ENCODE results near the gene CHMP2B.

- no peak for TF ChIP-seq SP1 (IDR thresholded peaks at IDR 0.05; ENCODE audit: low read depth)
- no peak for TF ChIP-seq POLR2A (IDR thresholded peaks at IDR 0.05; ENCODE audit: borderline replicate concordance, extremely low read depth, insufficient read depth, insufficient read length)
- no peak for TF ChIP-seq EGR1 (IDR thresholded peaks at IDR 0.05; ENCODE audit: low read depth)
- no peak for TF ChIP-seq POLR2AphosphoS5 (IDR thresholded peaks at IDR 0.05; ENCODE audit: low read depth, low read length)
- no peak for TF ChIP-seq SIN3A (IDR thresholded peaks at IDR 0.05; ENCODE audit: low read depth)
- TF ChIP-seq CTCF (IDR thresholded peaks at IDR 0.05 in 2 of 3, conservative IDR thresholded peaks at IDR 0.05 in 1 of 3; ENCODE audit: borderline replicate concordance in 1 of 3, insufficient read depth in 1 of 3, low read depth in 2 of 3, low read length in 2 of 3), result no peak
- TF ChIP-seq RAD21 (IDR thresholded peaks at IDR 0.05; ENCODE audit: low read depth), result no peak
- TF ChIP-seq EZH2 (IDR thresholded peaks at IDR 0.05), result no peak
- no peak for TF ChIP-seq TCF7L2 (IDR thresholded peaks at IDR 0.05; ENCODE audit: borderline replicate concordance, extremely low read depth, insufficient read depth, insufficient read length)
- TF ChIP-seq SRF (IDR thresholded peaks at IDR 0.05; ENCODE audit: low read depth), result no peak
- no peak for TF ChIP-seq EZH2phosphoT487 (IDR thresholded peaks at IDR 0.05; ENCODE audit: borderline replicate concordance)
- no peak for TF ChIP-seq YY1 (IDR thresholded peaks at IDR 0.05; ENCODE audit: extremely low read depth, insufficient replicate concordance, low read depth, low read length)
Measured at GRCh38 chr3:87206635-87207034, 20.5 kb upstream of the CHMP2B start.

All from HCT116 (cell line).